WTC11 (cell line): ENCODE measurements around the gene LYRM1. TPM values are rescaled to one million over a fixed set of nuclear protein-coding genes. Genes with fewer than 3 reads are reported as not detected.

Experiments
- ATAC-seq: fragments of 200-7000 bp; cut with Tn5 transposase; 2 replicates; pipeline ENCODE4 v1.10.0; 2021; ENCODE audit warnings: mild to moderate bottlenecking, moderate library complexity
- CTCF ChIA-PET: fragments of 300-600 bp; sonication (Branson Sonifier 250); formaldehyde crosslinking; loops from one replicate; lab custom pipeline; 2021; ENCODE audit warnings: antibody characterized with exemption; lab: Charles Lee
- POLR2A ChIA-PET: fragments of 350-600 bp; sonication (Branson Sonifier 250); formaldehyde crosslinking; loops from one replicate; lab custom pipeline; 2021; ENCODE audit warnings: antibody characterized with exemption; lab: Charles Lee
- DNase-seq: peaks from one replicate; pipeline ENCODE4 v3.0.0; 2021; ENCODE audit warnings: low spot score
- H3K27ac Mint-ChIP-seq: 2 replicates; pipeline ENCODE4 v1.8.0; 2021; ENCODE audit warnings: mixed read lengths
- H3K27me3 Mint-ChIP-seq: 2 replicates; pipeline ENCODE4 v1.8.0; 2021; ENCODE audit warnings: low read depth, mild to moderate bottlenecking, moderate library complexity, mixed read lengths
- H3K36me3 Mint-ChIP-seq: 2 replicates; pipeline ENCODE4 v1.8.0; 2021; ENCODE audit warnings: mixed read lengths
- H3K4me1 Mint-ChIP-seq: 2 replicates; pipeline ENCODE4 v1.8.0; 2022; ENCODE audit warnings: mixed read lengths
- H3K4me3 Mint-ChIP-seq: 2 replicates; pipeline ENCODE4 v1.8.0; 2021; ENCODE audit warnings: mild to moderate bottlenecking, moderate library complexity, mixed read lengths
- H3K9me3 Mint-ChIP-seq: 2 replicates; pipeline ENCODE4 v1.8.0; 2021; ENCODE audit warnings: mixed read lengths
- ATF1 ChIP-seq: sonication (generic); formaldehyde crosslinking; IDR thresholded peaks from 2 replicates; pipeline ENCODE4 v1.8.1; 2023; ENCODE audit warnings: mild to moderate bottlenecking, moderate library complexity, missing genetic modification reagents
- GABPB1 ChIP-seq: sonication (generic); formaldehyde crosslinking; IDR thresholded peaks from 2 replicates; pipeline ENCODE4 v1.8.1; 2023; ENCODE audit warnings: mild to moderate bottlenecking, missing genetic modification reagents
- JAZF1 ChIP-seq: fragments of 250-450 bp; sonication (Bioruptor Pico); IDR thresholded peaks from 2 replicates; pipeline ENCODE4 v1.9.0; 2021; ENCODE audit warnings: moderate library complexity, mild to moderate bottlenecking, inconsistent platforms
- JUN ChIP-seq: sonication (generic); formaldehyde crosslinking; IDR thresholded peaks from 2 replicates; pipeline ENCODE4 v1.8.0; 2023; ENCODE audit warnings: mild to moderate bottlenecking, missing genetic modification reagents
- NR1H2 ChIP-seq: sonication (generic); formaldehyde crosslinking; IDR thresholded peaks from 2 replicates; pipeline ENCODE4 v1.9.0; 2021; ENCODE audit warnings: mild to moderate bottlenecking, moderate library complexity, missing genetic modification reagents
- RELA ChIP-seq: sonication (generic); formaldehyde crosslinking; IDR thresholded peaks from 2 replicates; pipeline ENCODE4 v1.8.1; 2022; ENCODE audit warnings: missing genetic modification reagents, mild to moderate bottlenecking, borderline replicate concordance
- RORB ChIP-seq: fragments of 250-450 bp; sonication (Bioruptor Pico); IDR thresholded peaks from 2 replicates; pipeline ENCODE4 v1.9.0; 2021; ENCODE audit warnings: mild to moderate bottlenecking
- ZNF396 ChIP-seq: fragments of 250-450 bp; sonication (Bioruptor Pico); IDR thresholded peaks from 2 replicates; pipeline ENCODE4 v1.8.0; 2021; ENCODE audit warnings: mild to moderate bottlenecking, moderate library complexity, borderline replicate concordance
- total RNA-seq: library from RNA; stranded (reverse); gene quantifications from 3 replicates; pipeline ENCODE4 v1.2.3, GENCODE V29; 2021
- TF ChIP-seq, protein P1 (sequence below): sonication (generic); formaldehyde crosslinking; IDR thresholded peaks from 2 replicates; pipeline ENCODE4 v1.8.1; 2023; ENCODE audit warnings: mild to moderate bottlenecking, missing genetic modification reagents
- TF ChIP-seq, protein P2 (sequence below): fragments of 250-450 bp; sonication (Bioruptor Pico); IDR thresholded peaks from 2 replicates; pipeline ENCODE4 v1.9.0; 2021; ENCODE audit warnings: moderate library complexity, mild to moderate bottlenecking, inconsistent platforms, borderline replicate concordance
- TF ChIP-seq, protein P3 (sequence below): sonication (generic); formaldehyde crosslinking; conservative IDR thresholded peaks from 2 replicates; pipeline ENCODE4 v1.8.1; 2023; ENCODE audit warnings: mild to moderate bottlenecking, low read depth, missing genetic modification reagents, moderate library complexity
- TF ChIP-seq, protein P4 (sequence below): sonication (generic); formaldehyde crosslinking; IDR thresholded peaks from 2 replicates; pipeline ENCODE4 v1.8.1; 2023; ENCODE audit warnings: mild to moderate bottlenecking, missing genetic modification reagents, moderate library complexity
- TF ChIP-seq, protein P5 (sequence below): sonication (generic); formaldehyde crosslinking; IDR thresholded peaks from 2 replicates; pipeline ENCODE4 v1.8.1; 2022; ENCODE audit warnings: low read depth, mild to moderate bottlenecking, moderate library complexity, missing genetic modification reagents, borderline replicate concordance
- TF ChIP-seq, protein P6 (sequence below): sonication (generic); formaldehyde crosslinking; IDR thresholded peaks from 2 replicates; pipeline ENCODE4 v1.8.1; 2022; ENCODE audit warnings: mild to moderate bottlenecking, missing genetic modification reagents, moderate library complexity, borderline replicate concordance
- TF ChIP-seq, protein P7 (sequence below): sonication (generic); formaldehyde crosslinking; IDR thresholded peaks from 2 replicates; pipeline ENCODE4 v1.8.0; 2022; ENCODE audit warnings: mild to moderate bottlenecking, missing genetic modification reagents
- TF ChIP-seq, protein P8 (sequence below): sonication (generic); formaldehyde crosslinking; IDR thresholded peaks from 2 replicates; pipeline ENCODE4 v1.8.0; 2023; ENCODE audit warnings: missing genetic modification reagents, mild to moderate bottlenecking, borderline replicate concordance
- TF ChIP-seq, protein P9 (sequence below): sonication (generic); formaldehyde crosslinking; IDR thresholded peaks from 2 replicates; pipeline ENCODE4 v1.8.0; 2023; ENCODE audit warnings: mild to moderate bottlenecking, missing genetic modification reagents

The LYRM1 gene
- total RNA-seq, 1 experiment from 2014 or later, result 11.4 TPM

DNA sequence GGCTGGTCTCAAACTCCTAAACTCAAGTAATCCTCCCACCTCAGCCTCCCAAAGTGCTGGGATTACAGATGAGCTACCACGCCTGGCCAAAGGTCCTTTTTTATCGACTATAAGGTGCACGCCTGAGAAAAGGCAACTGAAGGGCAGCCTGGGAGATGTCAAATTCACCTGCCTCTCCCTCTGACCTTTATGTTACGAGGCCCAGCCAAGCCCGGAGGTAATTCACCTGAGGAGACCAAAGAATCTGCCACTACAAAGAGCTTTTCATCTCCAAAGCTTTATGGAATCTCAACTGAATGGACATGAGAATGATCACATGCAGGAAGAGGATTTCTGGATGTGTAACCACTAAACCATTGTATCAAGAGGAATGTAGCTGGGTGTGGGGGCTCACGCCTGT is 37.2 kb downstream of the LYRM1 start:
- TF ChIP-seq GABPB1 (CRISPR knock-in tag) (no peak), JUN (CRISPR knock-in tag) (no peak), NR1H2 (no peak), JAZF1 (CRISPR knock-in tag) (no peak)
- TF ChIP-seq, protein P1, sequence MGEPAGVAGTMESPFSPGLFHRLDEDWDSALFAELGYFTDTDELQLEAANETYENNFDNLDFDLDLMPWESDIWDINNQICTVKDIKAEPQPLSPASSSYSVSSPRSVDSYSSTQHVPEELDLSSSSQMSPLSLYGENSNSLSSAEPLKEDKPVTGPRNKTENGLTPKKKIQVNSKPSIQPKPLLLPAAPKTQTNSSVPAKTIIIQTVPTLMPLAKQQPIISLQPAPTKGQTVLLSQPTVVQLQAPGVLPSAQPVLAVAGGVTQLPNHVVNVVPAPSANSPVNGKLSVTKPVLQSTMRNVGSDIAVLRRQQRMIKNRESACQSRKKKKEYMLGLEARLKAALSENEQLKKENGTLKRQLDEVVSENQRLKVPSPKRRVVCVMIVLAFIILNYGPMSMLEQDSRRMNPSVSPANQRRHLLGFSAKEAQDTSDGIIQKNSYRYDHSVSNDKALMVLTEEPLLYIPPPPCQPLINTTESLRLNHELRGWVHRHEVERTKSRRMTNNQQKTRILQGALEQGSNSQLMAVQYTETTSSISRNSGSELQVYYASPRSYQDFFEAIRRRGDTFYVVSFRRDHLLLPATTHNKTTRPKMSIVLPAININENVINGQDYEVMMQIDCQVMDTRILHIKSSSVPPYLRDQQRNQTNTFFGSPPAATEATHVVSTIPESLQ, result no peak
- TF ChIP-seq, protein P2, sequence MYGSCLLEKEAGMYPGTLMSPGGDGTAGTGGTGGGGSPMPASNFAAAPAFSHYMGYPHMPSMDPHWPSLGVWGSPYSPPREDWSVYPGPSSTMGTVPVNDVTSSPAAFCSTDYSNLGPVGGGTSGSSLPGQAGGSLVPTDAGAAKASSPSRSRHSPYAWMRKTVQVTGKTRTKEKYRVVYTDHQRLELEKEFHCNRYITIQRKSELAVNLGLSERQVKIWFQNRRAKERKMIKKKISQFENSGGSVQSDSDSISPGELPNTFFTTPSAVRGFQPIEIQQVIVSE (CRISPR knock-in tag), result no peak
- TF ChIP-seq, protein P3, sequence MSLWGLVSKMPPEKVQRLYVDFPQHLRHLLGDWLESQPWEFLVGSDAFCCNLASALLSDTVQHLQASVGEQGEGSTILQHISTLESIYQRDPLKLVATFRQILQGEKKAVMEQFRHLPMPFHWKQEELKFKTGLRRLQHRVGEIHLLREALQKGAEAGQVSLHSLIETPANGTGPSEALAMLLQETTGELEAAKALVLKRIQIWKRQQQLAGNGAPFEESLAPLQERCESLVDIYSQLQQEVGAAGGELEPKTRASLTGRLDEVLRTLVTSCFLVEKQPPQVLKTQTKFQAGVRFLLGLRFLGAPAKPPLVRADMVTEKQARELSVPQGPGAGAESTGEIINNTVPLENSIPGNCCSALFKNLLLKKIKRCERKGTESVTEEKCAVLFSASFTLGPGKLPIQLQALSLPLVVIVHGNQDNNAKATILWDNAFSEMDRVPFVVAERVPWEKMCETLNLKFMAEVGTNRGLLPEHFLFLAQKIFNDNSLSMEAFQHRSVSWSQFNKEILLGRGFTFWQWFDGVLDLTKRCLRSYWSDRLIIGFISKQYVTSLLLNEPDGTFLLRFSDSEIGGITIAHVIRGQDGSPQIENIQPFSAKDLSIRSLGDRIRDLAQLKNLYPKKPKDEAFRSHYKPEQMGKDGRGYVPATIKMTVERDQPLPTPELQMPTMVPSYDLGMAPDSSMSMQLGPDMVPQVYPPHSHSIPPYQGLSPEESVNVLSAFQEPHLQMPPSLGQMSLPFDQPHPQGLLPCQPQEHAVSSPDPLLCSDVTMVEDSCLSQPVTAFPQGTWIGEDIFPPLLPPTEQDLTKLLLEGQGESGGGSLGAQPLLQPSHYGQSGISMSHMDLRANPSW (CRISPR knock-in tag), result no peak
- TF ChIP-seq, protein P4, sequence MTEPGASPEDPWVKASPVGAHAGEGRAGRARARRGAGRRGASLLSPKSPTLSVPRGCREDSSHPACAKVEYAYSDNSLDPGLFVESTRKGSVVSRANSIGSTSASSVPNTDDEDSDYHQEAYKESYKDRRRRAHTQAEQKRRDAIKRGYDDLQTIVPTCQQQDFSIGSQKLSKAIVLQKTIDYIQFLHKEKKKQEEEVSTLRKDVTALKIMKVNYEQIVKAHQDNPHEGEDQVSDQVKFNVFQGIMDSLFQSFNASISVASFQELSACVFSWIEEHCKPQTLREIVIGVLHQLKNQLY, result no peak
- TF ChIP-seq, protein P5, sequence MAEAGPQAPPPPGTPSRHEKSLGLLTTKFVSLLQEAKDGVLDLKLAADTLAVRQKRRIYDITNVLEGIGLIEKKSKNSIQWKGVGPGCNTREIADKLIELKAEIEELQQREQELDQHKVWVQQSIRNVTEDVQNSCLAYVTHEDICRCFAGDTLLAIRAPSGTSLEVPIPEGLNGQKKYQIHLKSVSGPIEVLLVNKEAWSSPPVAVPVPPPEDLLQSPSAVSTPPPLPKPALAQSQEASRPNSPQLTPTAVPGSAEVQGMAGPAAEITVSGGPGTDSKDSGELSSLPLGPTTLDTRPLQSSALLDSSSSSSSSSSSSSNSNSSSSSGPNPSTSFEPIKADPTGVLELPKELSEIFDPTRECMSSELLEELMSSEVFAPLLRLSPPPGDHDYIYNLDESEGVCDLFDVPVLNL (CRISPR knock-in tag), result no peak
- TF ChIP-seq, protein P6, sequence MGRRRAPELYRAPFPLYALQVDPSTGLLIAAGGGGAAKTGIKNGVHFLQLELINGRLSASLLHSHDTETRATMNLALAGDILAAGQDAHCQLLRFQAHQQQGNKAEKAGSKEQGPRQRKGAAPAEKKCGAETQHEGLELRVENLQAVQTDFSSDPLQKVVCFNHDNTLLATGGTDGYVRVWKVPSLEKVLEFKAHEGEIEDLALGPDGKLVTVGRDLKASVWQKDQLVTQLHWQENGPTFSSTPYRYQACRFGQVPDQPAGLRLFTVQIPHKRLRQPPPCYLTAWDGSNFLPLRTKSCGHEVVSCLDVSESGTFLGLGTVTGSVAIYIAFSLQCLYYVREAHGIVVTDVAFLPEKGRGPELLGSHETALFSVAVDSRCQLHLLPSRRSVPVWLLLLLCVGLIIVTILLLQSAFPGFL, result no peak
- TF ChIP-seq, protein P7, sequence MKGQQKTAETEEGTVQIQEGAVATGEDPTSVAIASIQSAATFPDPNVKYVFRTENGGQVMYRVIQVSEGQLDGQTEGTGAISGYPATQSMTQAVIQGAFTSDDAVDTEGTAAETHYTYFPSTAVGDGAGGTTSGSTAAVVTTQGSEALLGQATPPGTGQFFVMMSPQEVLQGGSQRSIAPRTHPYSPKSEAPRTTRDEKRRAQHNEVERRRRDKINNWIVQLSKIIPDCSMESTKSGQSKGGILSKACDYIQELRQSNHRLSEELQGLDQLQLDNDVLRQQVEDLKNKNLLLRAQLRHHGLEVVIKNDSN (CRISPR knock-in tag), result no peak
- H3K4me1 Mint-ChIP-seq, result peaks cover 6% of the 10 kb centered on the region; the same call in 1 of the 2 replicates
- no peaks in the 10 kb centered on the region for H3K9me3 Mint-ChIP-seq
- no peaks in the 10 kb centered on the region for H3K27me3 Mint-ChIP-seq
- ATAC-seq, result no peak
- no peak overlapping the region for H3K4me3 Mint-ChIP-seq
- POLR2A ChIA-PET, result no interaction called here
- DNase-seq, result no peak
- H3K36me3 Mint-ChIP-seq, result no peaks in the 10 kb centered on the region
- H3K27ac Mint-ChIP-seq, result no peak overlapping the region
- CTCF ChIA-PET, result interaction anchor here (0.7 to 2.1 kb wide), 2 partner anchors 20 to 64 kb away, joined by 3 to 5 read pairs; no protein-coding TSS in a partner anchor

DNA sequence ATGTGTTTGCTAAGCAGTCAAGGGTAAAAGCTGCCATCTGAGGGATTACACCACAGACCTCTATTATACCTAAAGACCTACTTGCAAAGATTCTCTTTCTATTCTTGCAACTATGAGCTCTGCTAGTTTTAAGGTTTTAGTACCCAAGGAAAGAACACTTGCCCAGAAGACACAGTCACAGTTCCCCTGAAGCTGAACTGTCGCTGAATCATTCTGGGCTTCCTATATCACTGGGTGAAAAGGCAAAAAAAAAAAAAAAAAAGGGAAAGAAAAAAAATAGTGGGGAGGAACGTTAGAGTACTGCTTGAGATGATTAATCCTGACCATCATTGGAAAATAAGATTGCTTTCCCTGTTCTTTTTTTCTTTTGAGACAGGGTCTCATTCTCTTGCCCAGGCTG is 37.9 kb downstream of the LYRM1 start:
- CTCF ChIA-PET, result interaction anchor here (2.1 kb wide), 1 partner anchor 63 kb away, joined by 5 read pairs; no protein-coding TSS in a partner anchor
- no peak for DNase-seq
- Mint-ChIP-seq H3K36me3 (no peaks in the 10 kb centered on the region), H3K4me1 (peaks cover 6% of the 10 kb centered on the region; the same call in 1 of the 2 replicates), H3K27ac (no peak overlapping the region), H3K27me3 (no peaks in the 10 kb centered on the region), H3K9me3 (no peaks in the 10 kb centered on the region), H3K4me3 (no peak overlapping the region)
- POLR2A ChIA-PET, result no interaction called here
- ATAC-seq, result no peak
- TF ChIP-seq, protein P8, sequence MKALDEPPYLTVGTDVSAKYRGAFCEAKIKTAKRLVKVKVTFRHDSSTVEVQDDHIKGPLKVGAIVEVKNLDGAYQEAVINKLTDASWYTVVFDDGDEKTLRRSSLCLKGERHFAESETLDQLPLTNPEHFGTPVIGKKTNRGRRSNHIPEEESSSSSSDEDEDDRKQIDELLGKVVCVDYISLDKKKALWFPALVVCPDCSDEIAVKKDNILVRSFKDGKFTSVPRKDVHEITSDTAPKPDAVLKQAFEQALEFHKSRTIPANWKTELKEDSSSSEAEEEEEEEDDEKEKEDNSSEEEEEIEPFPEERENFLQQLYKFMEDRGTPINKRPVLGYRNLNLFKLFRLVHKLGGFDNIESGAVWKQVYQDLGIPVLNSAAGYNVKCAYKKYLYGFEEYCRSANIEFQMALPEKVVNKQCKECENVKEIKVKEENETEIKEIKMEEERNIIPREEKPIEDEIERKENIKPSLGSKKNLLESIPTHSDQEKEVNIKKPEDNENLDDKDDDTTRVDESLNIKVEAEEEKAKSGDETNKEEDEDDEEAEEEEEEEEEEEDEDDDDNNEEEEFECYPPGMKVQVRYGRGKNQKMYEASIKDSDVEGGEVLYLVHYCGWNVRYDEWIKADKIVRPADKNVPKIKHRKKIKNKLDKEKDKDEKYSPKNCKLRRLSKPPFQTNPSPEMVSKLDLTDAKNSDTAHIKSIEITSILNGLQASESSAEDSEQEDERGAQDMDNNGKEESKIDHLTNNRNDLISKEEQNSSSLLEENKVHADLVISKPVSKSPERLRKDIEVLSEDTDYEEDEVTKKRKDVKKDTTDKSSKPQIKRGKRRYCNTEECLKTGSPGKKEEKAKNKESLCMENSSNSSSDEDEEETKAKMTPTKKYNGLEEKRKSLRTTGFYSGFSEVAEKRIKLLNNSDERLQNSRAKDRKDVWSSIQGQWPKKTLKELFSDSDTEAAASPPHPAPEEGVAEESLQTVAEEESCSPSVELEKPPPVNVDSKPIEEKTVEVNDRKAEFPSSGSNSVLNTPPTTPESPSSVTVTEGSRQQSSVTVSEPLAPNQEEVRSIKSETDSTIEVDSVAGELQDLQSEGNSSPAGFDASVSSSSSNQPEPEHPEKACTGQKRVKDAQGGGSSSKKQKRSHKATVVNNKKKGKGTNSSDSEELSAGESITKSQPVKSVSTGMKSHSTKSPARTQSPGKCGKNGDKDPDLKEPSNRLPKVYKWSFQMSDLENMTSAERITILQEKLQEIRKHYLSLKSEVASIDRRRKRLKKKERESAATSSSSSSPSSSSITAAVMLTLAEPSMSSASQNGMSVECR (CRISPR knock-in tag), result no peak
- TF ChIP-seq RELA (CRISPR knock-in tag) (no peak), ZNF396 (CRISPR knock-in tag) (no peak), ATF1 (CRISPR knock-in tag) (no peak), RORB (CRISPR knock-in tag) (no peak)
- TF ChIP-seq, protein P9, sequence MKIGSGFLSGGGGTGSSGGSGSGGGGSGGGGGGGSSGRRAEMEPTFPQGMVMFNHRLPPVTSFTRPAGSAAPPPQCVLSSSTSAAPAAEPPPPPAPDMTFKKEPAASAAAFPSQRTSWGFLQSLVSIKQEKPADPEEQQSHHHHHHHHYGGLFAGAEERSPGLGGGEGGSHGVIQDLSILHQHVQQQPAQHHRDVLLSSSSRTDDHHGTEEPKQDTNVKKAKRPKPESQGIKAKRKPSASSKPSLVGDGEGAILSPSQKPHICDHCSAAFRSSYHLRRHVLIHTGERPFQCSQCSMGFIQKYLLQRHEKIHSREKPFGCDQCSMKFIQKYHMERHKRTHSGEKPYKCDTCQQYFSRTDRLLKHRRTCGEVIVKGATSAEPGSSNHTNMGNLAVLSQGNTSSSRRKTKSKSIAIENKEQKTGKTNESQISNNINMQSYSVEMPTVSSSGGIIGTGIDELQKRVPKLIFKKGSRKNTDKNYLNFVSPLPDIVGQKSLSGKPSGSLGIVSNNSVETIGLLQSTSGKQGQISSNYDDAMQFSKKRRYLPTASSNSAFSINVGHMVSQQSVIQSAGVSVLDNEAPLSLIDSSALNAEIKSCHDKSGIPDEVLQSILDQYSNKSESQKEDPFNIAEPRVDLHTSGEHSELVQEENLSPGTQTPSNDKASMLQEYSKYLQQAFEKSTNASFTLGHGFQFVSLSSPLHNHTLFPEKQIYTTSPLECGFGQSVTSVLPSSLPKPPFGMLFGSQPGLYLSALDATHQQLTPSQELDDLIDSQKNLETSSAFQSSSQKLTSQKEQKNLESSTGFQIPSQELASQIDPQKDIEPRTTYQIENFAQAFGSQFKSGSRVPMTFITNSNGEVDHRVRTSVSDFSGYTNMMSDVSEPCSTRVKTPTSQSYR (CRISPR knock-in tag), result no peak
